Fibroblast of lung (primary cell): Measurements from ENCODE around the gene CHRD. TPM values are rescaled to one million over a fixed set of nuclear protein-coding genes. Genes with fewer than 3 reads are reported as not detected.

Experiments used
- DNase-seq, 2 donors: peaks; one replicate each; pipeline versions ENCODE4 v3.0.0 to v3.0.0-alpha.2; 2010; ENCODE audit warnings: low read depth in 2 of 2
- H2AFZ ChIP-seq: 2 replicates; pipeline ENCODE4 v1.5.1; 2012; ENCODE audit warnings: low read length, control low read depth, inconsistent platforms
- H3K27ac ChIP-seq: 2 replicates; pipeline ENCODE4 v1.5.1; 2011; ENCODE audit warnings: low read length, control low read depth; ENCODE audit not compliant: insufficient read depth
- H3K27me3 ChIP-seq: 2 replicates; pipeline ENCODE4 v1.5.1; 2011; ENCODE audit warnings: mild to moderate bottlenecking, low read length; ENCODE audit not compliant: control insufficient read depth, insufficient read depth
- H3K36me3 ChIP-seq: 2 replicates; pipeline ENCODE4 v1.5.1; 2011; ENCODE audit warnings: low read length; ENCODE audit not compliant: control insufficient read depth, insufficient read depth
- H3K4me1 ChIP-seq: 2 replicates; pipeline ENCODE4 v1.5.1; 2011; ENCODE audit warnings: low read length; ENCODE audit not compliant: control insufficient read depth, insufficient read depth; ENCODE audit errors: extremely low read depth
- H3K4me2 ChIP-seq: 2 replicates; pipeline ENCODE4 v1.5.1; 2011; ENCODE audit warnings: low read length, control low read depth; ENCODE audit not compliant: insufficient read depth; ENCODE audit errors: extremely low read depth
- H3K4me3 ChIP-seq, 4 experiments: fragments of 200-600 bp in 1 of 4; sonication (generic) in 1 of 4; replicated peaks in 1 of 4; 2 replicates each; pipeline ENCODE4 v1.5.1; 2011 to 2016; ENCODE audit warnings: low read length in 4 of 4, low read depth in 3 of 4, mild to moderate bottlenecking in 3 of 4, control low read depth in 2 of 4, inconsistent platforms in 1 of 4, mixed read lengths in 1 of 4; ENCODE audit not compliant: insufficient read depth in 1 of 4; ENCODE audit errors: control extremely low read depth in 1 of 4
- H3K79me2 ChIP-seq: 2 replicates; pipeline ENCODE4 v1.5.1; 2012; ENCODE audit warnings: mild to moderate bottlenecking, low read length, inconsistent platforms; ENCODE audit not compliant: control insufficient read depth, insufficient read depth
- H3K9ac ChIP-seq: 2 replicates; pipeline ENCODE4 v1.5.1; 2011; ENCODE audit warnings: mild to moderate bottlenecking, low read length, control low read depth; ENCODE audit not compliant: insufficient read depth
- H3K9me3 ChIP-seq: 2 replicates; pipeline ENCODE4 v1.5.1; 2012; ENCODE audit warnings: low read depth, low read length; ENCODE audit not compliant: control insufficient read depth, insufficient read depth
- H4K20me1 ChIP-seq: 2 replicates; pipeline ENCODE4 v1.5.1; 2011; ENCODE audit warnings: low read length; ENCODE audit not compliant: control insufficient read depth, insufficient read depth; ENCODE audit errors: extremely low read depth
- CTCF ChIP-seq, 2 donors: IDR thresholded peaks in 1 of 2; conservative IDR thresholded peaks in 1 of 2; 1 replicate in 1 of 2; 2 replicates in 1 of 2; pipeline ENCODE4 v1.5.1; 2011 to 2012; ENCODE audit warnings: low read length in 2 of 2, control low read depth in 1 of 2, inconsistent platforms in 1 of 2, low read depth in 1 of 2, mild to moderate bottlenecking in 1 of 2
- EZH2 ChIP-seq: IDR thresholded peaks from 2 replicates; pipeline ENCODE4 v1.5.1; 2012; ENCODE audit warnings: low read length, control low read depth, mild to moderate bottlenecking; ENCODE audit errors: missing control alignments
- polyA minus RNA-seq: library from RNA; depleted of rRNA, polyadenylated mRNA; stranded (reverse); fragments of >200 nt; gene quantifications from 2 replicates; pipeline ENCODE4 v1.2.3, GENCODE V29; 2011; ENCODE audit warnings: low replicate concordance
- polyA plus RNA-seq, 2 donors: library from polyadenylated mRNA; depleted of rRNA in 1 of 2; stranded (reverse) in 1 of 2; unstranded in 1 of 2; fragments of >200 nt; gene quantifications; 2 replicates each; pipeline ENCODE4 v1.2.1, GENCODE V29; 2011 to 2012; ENCODE audit warnings: missing spikeins in 1 of 2
- total RNA-seq: library from RNA; depleted of rRNA; stranded (reverse); fragments of >200 nt; gene quantifications from 2 replicates; pipeline ENCODE4 v1.2.1, GENCODE V29; 2014

CHRD gene
- 1.3 and 4.8 TPM in 2 replicates for total RNA-seq
- polyA plus RNA-seq: 0.46 and 1.3 TPM in 2 replicates
- polyA plus RNA-seq (2012): 1.6 and 2.4 TPM in 2 replicates
- 0.07 and 1.9 TPM in 2 replicates for polyA minus RNA-seq

- DNase-seq: no peak
- Histone ChIP-seq H3K27me3 (peaks cover 39% of the 10 kb centered on the region), H4K20me1 (no peaks in the 10 kb centered on the region), H3K9ac (peak within 1 kb of the TSS; percentile 27), H3K79me2 (no peaks in the 10 kb centered on the region), H3K36me3 (no peaks in the 10 kb centered on the region), H3K27ac (no peak within 1 kb of the TSS), H2AFZ (no peak within 1 kb of the TSS), H3K4me3 (peak within 1 kb of the TSS in 2 of 4 experiments; percentile 21 to 51), H3K9me3 (no peaks in the 10 kb centered on the region), H3K4me1 (no peaks in the 10 kb centered on the region), H3K4me2 (peak within 1 kb of the TSS; percentile 37)
- TF ChIP-seq CTCF (conservative IDR thresholded peaks at IDR 0.05 in 1 of 2, IDR thresholded peaks at IDR 0.05 in 1 of 2; ENCODE audit: low read depth in 1 of 2, low read length in 2 of 2): no peak
- TF ChIP-seq EZH2: peak; percentile 86
Observed at GRCh38 chr3:184379358-184380184, at the start of gene CHRD. Gene CHRD (plus strand): TSS chr3:184380054. CDS start chr3:184380319, 265 bp downstream.

DNA sequence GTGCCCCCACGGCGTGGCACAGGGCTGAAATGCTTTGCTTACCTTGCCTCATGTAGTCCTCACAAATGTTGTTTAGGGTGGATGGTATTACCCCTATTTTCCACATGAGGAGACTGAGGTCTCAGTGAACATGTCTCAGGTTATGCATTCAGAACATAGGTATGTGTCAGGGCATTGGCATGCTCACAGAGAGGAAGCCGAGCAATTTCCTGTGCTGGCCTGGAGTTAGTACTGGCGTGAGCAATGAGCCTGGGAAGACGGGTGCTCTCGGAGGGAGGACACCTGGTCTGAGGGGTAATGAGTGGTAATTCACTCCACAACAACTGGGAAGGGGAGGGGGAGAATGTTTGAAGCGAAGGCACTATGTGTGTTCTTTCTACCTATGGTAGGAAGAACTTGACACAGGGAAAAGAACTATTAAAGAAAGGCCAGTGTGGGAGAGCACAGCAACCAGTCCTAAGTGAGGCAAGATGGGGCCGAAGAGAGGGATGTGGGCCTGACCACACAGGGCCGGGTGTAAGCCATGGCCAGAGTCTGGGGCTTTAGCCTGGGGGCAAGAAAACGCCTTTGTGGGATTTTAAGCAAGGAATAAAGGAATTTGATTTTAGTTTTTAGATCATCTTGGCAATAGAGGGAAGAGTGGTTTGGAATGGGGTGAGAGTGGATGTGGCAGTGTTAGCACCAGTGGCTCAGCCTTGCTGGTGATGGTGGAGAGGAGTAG lies 47.3 kb upstream of the CHRD start:
- Histone ChIP-seq H3K4me1 (peaks cover 26% of the 10 kb centered on the region), H3K27me3 (no peaks in the 10 kb centered on the region), H2AFZ (no peak overlapping the region), H4K20me1 (no peaks in the 10 kb centered on the region), H3K9ac (no peak overlapping the region), H3K36me3 (peaks cover 33% of the 10 kb centered on the region), H3K4me3 (no peak overlapping the region), H3K79me2 (peaks cover 27% of the 10 kb centered on the region), H3K9me3 (no peaks in the 10 kb centered on the region), H3K4me2 (no peak overlapping the region), H3K27ac (peak overlapping the region; percentile 92)
- peak; percentile 71 to 96 for DNase-seq
- no peak for TF ChIP-seq CTCF (conservative IDR thresholded peaks at IDR 0.05 in 1 of 2, IDR thresholded peaks at IDR 0.05 in 1 of 2; ENCODE audit: low read depth in 1 of 2, low read length in 2 of 2)
- no peak for TF ChIP-seq EZH2

GRCh38 chr3:184333190-184333589 lies 46.7 kb upstream of the CHRD start:
- H3K36me3 ChIP-seq: peaks cover 28% of the 10 kb centered on the region
- no peaks in the 10 kb centered on the region for H3K9me3 ChIP-seq
- no peaks in the 10 kb centered on the region for H4K20me1 ChIP-seq
- H3K4me2 ChIP-seq: no peak overlapping the region
- no peak for DNase-seq
- TF ChIP-seq EZH2: no peak
- TF ChIP-seq CTCF (conservative IDR thresholded peaks at IDR 0.05 in 1 of 2, IDR thresholded peaks at IDR 0.05 in 1 of 2; ENCODE audit: low read depth in 1 of 2, low read length in 2 of 2): no peak
- peaks cover 23% of the 10 kb centered on the region for H3K79me2 ChIP-seq
- peaks cover 29% of the 10 kb centered on the region for H3K4me1 ChIP-seq
- no peak overlapping the region for H3K9ac ChIP-seq
- no peak overlapping the region for H2AFZ ChIP-seq
- no peaks in the 10 kb centered on the region for H3K27me3 ChIP-seq
- no peak overlapping the region for H3K4me3 ChIP-seq
- H3K27ac ChIP-seq: peak overlapping the region; percentile 92
